Naive thymus-derived CD4-positive, alpha-beta T cell (primary cell): ENCODE results near the gene WNT11. TPM values are rescaled to one million over a fixed set of nuclear protein-coding genes. Genes with fewer than 3 reads are reported as not detected.

Source experiments
- ATAC-seq: fragments of 150-1000 bp; cut with Tn5 transposase; 2 replicates; pipeline ENCODE4 v1.10.0; 2021; ENCODE audit warnings: mild to moderate bottlenecking, moderate library complexity
- CTCF ChIA-PET: fragments of 350-600 bp; sonication (Branson Sonifier 250); formaldehyde crosslinking; loops from one replicate; lab custom pipeline; 2021; ENCODE audit warnings: antibody characterized with exemption; lab: Charles Lee
- POLR2A ChIA-PET: fragments of 350-600 bp; sonication (Branson Sonifier 250); formaldehyde crosslinking; loops from one replicate; lab custom pipeline; 2021; ENCODE audit warnings: antibody characterized with exemption, inconsistent platforms; lab: Charles Lee
- DNase-seq, 9 donors: peaks; one replicate each; pipeline versions ENCODE4 v3.0.0 to v3.0.0-alpha.2; 2020 to 2022; ENCODE audit warnings: mixed read lengths in 1 of 9
- H3K27ac ChIP-seq: one replicate; pipeline ENCODE4 v1.7.0; 2013; ENCODE audit warnings: mild to moderate bottlenecking, low read depth, low read length, moderate library complexity
- H3K27me3 ChIP-seq, 2 donors: one replicate each; pipeline ENCODE4 v1.7.0; 2013; ENCODE audit warnings: low read length in 2 of 2, mild to moderate bottlenecking in 2 of 2, moderate library complexity in 2 of 2; ENCODE audit not compliant: control insufficient read depth in 2 of 2, insufficient read depth in 2 of 2
- H3K36me3 ChIP-seq, 3 experiments: 1 replicate in 2 of 3; 2 replicates in 1 of 3; pipeline ENCODE4 v1.7.0; 2013; ENCODE audit warnings: low read length in 3 of 3, mild to moderate bottlenecking in 3 of 3, moderate library complexity in 1 of 3; ENCODE audit not compliant: insufficient read depth in 3 of 3, control insufficient read depth in 2 of 3
- H3K4me1 ChIP-seq, 2 donors: one replicate each; pipeline ENCODE4 v1.7.0; 2013; ENCODE audit warnings: low read length in 2 of 2, mild to moderate bottlenecking in 2 of 2, moderate library complexity in 1 of 2; ENCODE audit not compliant: control insufficient read depth in 2 of 2, insufficient read depth in 2 of 2
- H3K4me3 ChIP-seq: 2 replicates; pipeline ENCODE4 v1.7.0; 2013; ENCODE audit warnings: mild to moderate bottlenecking, low read length
- H3K9me3 ChIP-seq, 3 experiments: 1 replicate in 2 of 3; 2 replicates in 1 of 3; pipeline ENCODE4 v1.7.0; 2013; ENCODE audit warnings: low read length in 3 of 3; ENCODE audit not compliant: control insufficient read depth in 2 of 3
- H3K27ac Mint-ChIP-seq, 9 donors: one replicate each; pipeline ENCODE4 v1.8.0; 2020 to 2022; ENCODE audit warnings: mixed read lengths in 9 of 9, mild to moderate bottlenecking in 8 of 9, moderate library complexity in 5 of 9, inconsistent platforms in 2 of 9
- H3K27me3 Mint-ChIP-seq, 5 donors: one replicate each; pipeline ENCODE4 v1.8.0; 2021 to 2022; ENCODE audit warnings: mixed read lengths in 5 of 5, mild to moderate bottlenecking in 1 of 5
- H3K36me3 Mint-ChIP-seq, 5 donors: one replicate each; pipeline ENCODE4 v1.8.0; 2020 to 2022; ENCODE audit warnings: mixed read lengths in 5 of 5, mild to moderate bottlenecking in 3 of 5, inconsistent platforms in 1 of 5
- H3K4me1 Mint-ChIP-seq, 7 donors: one replicate each; pipeline ENCODE4 v1.8.0; 2020 to 2022; ENCODE audit warnings: mixed read lengths in 7 of 7, mild to moderate bottlenecking in 3 of 7, inconsistent platforms in 1 of 7
- H3K4me3 Mint-ChIP-seq, 10 donors: one replicate each; pipeline ENCODE4 v1.8.0; 2020 to 2022; ENCODE audit warnings: mild to moderate bottlenecking in 10 of 10, mixed read lengths in 10 of 10, moderate library complexity in 6 of 10, inconsistent platforms in 2 of 10
- H3K9me3 Mint-ChIP-seq, 11 donors: one replicate each; pipeline ENCODE4 v1.8.0; 2020 to 2022; ENCODE audit warnings: mixed read lengths in 11 of 11, mild to moderate bottlenecking in 4 of 11, inconsistent platforms in 1 of 11, moderate library complexity in 1 of 11
- intact Hi-C, 2 donors: fragments of 100-400 bp; cut with micrococcal nuclease; formaldehyde crosslinking; loops; one replicate each; pipeline ENCODE4 v1.15.1; 2023
- polyA plus RNA-seq, 2 donors: library from polyadenylated mRNA; unstranded; fragments of 300-500 nt; fragmentation: Illumina TruSeq; gene quantifications; one replicate each; pipeline ENCODE4 v1.2.3, GENCODE V29; 2021
- total RNA-seq, 6 experiments: library from RNA in 5 of 6; stranded (reverse) in 5 of 6; gene quantifications; 1 replicate in 5 of 6; 2 replicates in 1 of 6; pipeline ENCODE4 v1.2.3 and lab custom pipeline; 2021 to 2026

Gene WNT11
- total and polyA plus RNA-seq, 7 experiments from 2014 or later = 0.16 to 0.45 (median 0.27) TPM; not detected in 4

DNA sequence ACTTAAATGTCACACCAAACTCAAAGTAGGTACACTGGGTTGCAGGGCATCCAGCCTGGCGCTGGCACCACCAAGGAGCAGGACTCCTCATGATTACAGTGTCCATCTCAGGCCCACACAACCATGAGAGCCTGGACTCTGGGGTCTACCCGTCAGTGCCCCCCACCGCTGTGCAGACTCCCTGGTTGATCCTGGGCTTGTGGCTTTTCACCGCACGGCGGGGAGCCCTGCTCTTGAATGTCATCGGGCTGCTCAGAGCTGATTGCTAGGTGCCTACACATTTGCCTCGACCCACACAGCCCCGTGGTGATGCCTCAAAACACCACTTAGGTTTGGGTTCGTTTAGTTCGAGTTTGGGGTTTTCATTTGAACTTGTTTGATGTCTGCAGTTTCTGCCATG is 63.0 kb downstream of the WNT11 start:
- no peak for ATAC-seq
- H3K9me3 Mint-ChIP-seq = peaks cover 0 to 2% (median 0%) of the 10 kb centered on the region in 11 donors
- intact Hi-C loops = no loop called here

DNA sequence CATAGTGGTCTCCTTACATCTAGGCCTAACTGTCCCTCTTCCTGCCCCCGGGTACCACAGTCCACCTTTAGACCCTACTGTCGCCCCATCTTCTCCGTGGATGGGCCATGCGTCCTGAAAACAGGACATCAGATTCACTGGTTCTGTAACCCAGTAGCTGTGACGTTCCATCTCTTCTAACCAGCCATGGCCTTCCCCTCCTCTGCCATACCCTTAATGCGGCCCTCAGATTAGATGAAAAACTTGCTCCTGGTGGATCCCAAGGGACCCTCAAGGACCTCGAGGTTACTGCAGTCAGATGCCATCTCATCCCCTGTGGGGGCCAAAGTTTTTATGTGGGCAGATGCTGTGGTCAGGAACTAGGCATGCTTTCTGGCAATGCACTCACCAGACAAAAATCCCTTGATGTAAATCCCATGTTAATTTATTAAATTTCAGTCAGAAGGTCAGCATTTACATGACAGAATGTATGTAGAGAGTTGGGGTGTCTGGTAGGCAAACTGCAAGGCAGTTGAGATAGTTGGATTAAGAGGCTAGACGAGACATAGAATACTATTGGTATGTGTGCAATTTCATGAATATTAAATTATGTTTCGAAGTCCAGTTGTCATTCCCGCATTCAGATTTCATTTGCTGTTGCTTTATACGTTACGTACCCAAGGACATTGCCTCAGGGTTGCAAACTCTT is 64.3 kb downstream of the WNT11 start:
- Histone ChIP-seq H3K36me3 (peaks cover 0 to 21% (median 0%) of the 10 kb centered on the region in 3 experiments), H3K27ac (no peak overlapping the region), H3K9me3 (no peaks in the 10 kb centered on the region), H3K4me1 (no peaks in the 10 kb centered on the region), H3K27me3 (no peaks in the 10 kb centered on the region), H3K4me3 (no peak overlapping the region)
- H3K9me3 Mint-ChIP-seq = peaks cover 0 to 2% (median 0%) of the 10 kb centered on the region in 11 donors
- peaks cover 2 to 26% (median 3%) of the 10 kb centered on the region in 5 donors for H3K36me3 Mint-ChIP-seq
- ChIA-PET CTCF (interaction anchor here (1.0 kb wide), 1 partner anchor 10 kb away, joined by 3 read pairs; no protein-coding TSS in a partner anchor), POLR2A (interaction anchor here (0.6 kb wide), 1 partner anchor 1714 kb away, joined by 3 read pairs; no protein-coding TSS in a partner anchor)
- H3K27me3 Mint-ChIP-seq = no peaks in the 10 kb centered on the region
- DNase-seq = no peak
- peaks cover 0 to 2% (median 0%) of the 10 kb centered on the region in 7 donors for H3K4me1 Mint-ChIP-seq
- ATAC-seq = no peak
- intact Hi-C loops = no loop called here
- no peak overlapping the region for H3K27ac Mint-ChIP-seq
- no peak overlapping the region for H3K4me3 Mint-ChIP-seq

More for the DNA sequence above, 63.0 kb downstream of the WNT11 start:
- POLR2A ChIA-PET = no interaction called here
- no peak overlapping the region for H3K27ac Mint-ChIP-seq
- H3K4me1 Mint-ChIP-seq = peaks cover 0 to 2% (median 0%) of the 10 kb centered on the region in 7 donors
- no peaks in the 10 kb centered on the region for H3K4me1 ChIP-seq
- H3K9me3 ChIP-seq = no peaks in the 10 kb centered on the region
- H3K36me3 Mint-ChIP-seq = peaks cover 2 to 26% (median 3%) of the 10 kb centered on the region in 5 donors
- CTCF ChIA-PET = interaction anchor here (1.0 to 1.2 kb wide), 2 partner anchors 9 kb away, joined by 3 to 7 read pairs; no protein-coding TSS in a partner anchor
- no peak overlapping the region for H3K4me3 Mint-ChIP-seq
- H3K4me3 ChIP-seq = no peak overlapping the region
- no peaks in the 10 kb centered on the region for H3K27me3 Mint-ChIP-seq
- no peak for DNase-seq
- no peaks in the 10 kb centered on the region for H3K27me3 ChIP-seq
- H3K36me3 ChIP-seq = peaks cover 0 to 21% (median 0%) of the 10 kb centered on the region in 3 experiments
- H3K27ac ChIP-seq = no peak overlapping the region

DNA sequence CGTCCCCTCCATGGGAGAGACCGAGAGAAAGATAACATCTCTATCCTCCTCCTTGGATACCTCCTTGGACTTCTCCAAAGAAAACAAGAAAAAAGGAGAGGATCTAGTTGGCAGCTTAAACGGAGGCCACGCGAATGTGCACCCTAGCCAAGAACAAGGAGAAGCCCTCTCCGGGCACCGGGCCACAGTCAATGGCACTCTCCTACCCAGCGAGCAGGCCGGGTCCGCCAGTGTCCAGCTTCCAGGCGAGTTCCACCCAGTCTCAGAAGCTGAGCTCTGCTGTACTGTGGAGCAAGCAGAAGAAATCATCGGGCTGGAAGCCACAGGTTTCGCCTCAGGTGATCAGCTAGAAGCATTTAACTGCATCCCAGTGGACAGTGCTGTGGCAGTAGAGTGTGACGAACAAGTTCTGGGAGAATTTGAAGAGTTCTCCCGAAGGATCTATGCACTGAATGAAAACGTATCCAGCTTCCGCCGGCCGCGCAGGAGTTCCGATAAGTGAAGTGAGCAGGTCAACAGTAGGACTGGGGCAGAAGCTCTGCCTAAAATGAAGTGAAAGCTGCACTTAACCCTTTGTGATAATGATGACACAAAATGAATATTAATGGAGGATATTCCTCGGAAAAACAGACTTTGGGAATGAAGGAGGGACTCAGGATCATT is 65.3 kb downstream of the WNT11 start:
- Histone ChIP-seq H3K27ac (no peak overlapping the region), H3K4me3 (no peak overlapping the region), H3K27me3 (no peaks in the 10 kb centered on the region), H3K36me3 (peaks cover 0 to 21% (median 0%) of the 10 kb centered on the region in 3 experiments), H3K4me1 (no peaks in the 10 kb centered on the region), H3K9me3 (no peaks in the 10 kb centered on the region)
- no peak overlapping the region for H3K27ac Mint-ChIP-seq
- ATAC-seq (no peak), DNase-seq (no peak)
- H3K9me3 Mint-ChIP-seq = peaks cover 0 to 2% (median 0%) of the 10 kb centered on the region in 11 donors
- peaks cover 0 to 2% (median 0%) of the 10 kb centered on the region in 7 donors for H3K4me1 Mint-ChIP-seq
- CTCF ChIA-PET = no interaction called here
- intact Hi-C loops = no loop called here
- H3K27me3 Mint-ChIP-seq = no peaks in the 10 kb centered on the region
- POLR2A ChIA-PET = interaction anchor here (0.6 kb wide), 1 partner anchor 12 kb away, joined by 3 read pairs; no protein-coding TSS in a partner anchor
- H3K36me3 Mint-ChIP-seq = peaks cover 2 to 26% (median 3%) of the 10 kb centered on the region in 5 donors
- no peak overlapping the region for H3K4me3 Mint-ChIP-seq

DNA sequence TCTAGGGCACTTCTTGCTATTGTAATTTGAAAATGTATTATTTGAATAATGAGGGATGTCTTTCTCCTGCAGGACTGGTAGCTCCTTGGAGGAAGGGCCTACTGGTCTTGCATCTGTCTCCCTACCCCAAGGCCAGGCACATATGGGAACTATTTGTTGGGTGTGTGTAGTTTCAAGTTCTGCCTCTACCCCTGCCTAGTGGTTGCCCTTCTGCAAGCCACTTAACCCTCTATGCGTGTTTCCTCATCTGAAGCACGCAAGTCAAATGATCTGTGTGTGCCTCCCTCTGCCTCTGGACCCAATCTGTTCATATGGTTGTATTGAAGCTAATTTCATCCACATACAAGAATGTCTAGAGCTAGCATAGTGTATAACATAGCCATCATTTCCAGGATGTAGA is 67.0 kb downstream of the WNT11 start:
- H3K27me3 ChIP-seq = no peaks in the 10 kb centered on the region
- Mint-ChIP-seq H3K27ac (peak overlapping the region in 4 of 9 donors; percentile 23 to 59 (median 51)), H3K4me3 (no peak overlapping the region), H3K36me3 (peaks cover 0 to 26% (median 3%) of the 10 kb centered on the region in 5 donors), H3K27me3 (no peaks in the 10 kb centered on the region), H3K4me1 (peaks cover 0 to 2% (median 0%) of the 10 kb centered on the region in 7 donors), H3K9me3 (no peaks in the 10 kb centered on the region)
- H3K4me3 ChIP-seq = no peak overlapping the region
- no peaks in the 10 kb centered on the region for H3K4me1 ChIP-seq
- no peaks in the 10 kb centered on the region for H3K9me3 ChIP-seq
- CTCF ChIA-PET = no interaction called here
- H3K27ac ChIP-seq = no peak overlapping the region
- POLR2A ChIA-PET = no interaction called here
- intact Hi-C loops = no loop called here
- no peak for ATAC-seq
- H3K36me3 ChIP-seq = peaks cover 0 to 21% (median 0%) of the 10 kb centered on the region in 3 experiments
- DNase-seq = no peak

Other genes starting within 250 kb of the WNT11 start
- 10 to 100 TPM; 40.3 to 57.9 (median 51.1) TPM for gene THAP12, start 174.6 kb upstream of the WNT11 start, total RNA-seq
- gene THAP12, start 174.6 kb upstream of the WNT11 start, polyA plus RNA-seq = 10 to 100 TPM; 54.6 to 55.8 TPM
- gene GVQW3, start 174.8 kb upstream of the WNT11 start, total RNA-seq = 1 to 10 TPM; 3.6 to 9.1 (median 6.7) TPM
- gene GVQW3, start 174.8 kb upstream of the WNT11 start, polyA plus RNA-seq = 1 to 10 TPM; 2.1 to 4.1 TPM
- 10 to 100 TPM; 35.5 to 49.0 (median 40.0) TPM for gene EMSY, start 238.5 kb upstream of the WNT11 start, total RNA-seq
- gene EMSY, start 238.5 kb upstream of the WNT11 start, polyA plus RNA-seq = 10 to 100 TPM; 25.9 to 27.2 TPM